Thyroid gland (tissue), 4 donors: ENCODE data around the gene MGME1.

Experiments used
- POLR2A ChIP-seq, 2 donors: fragments of 450-650 bp; IDR thresholded peaks; one replicate each; pipeline ENCODE4 v1.6.1; 2017; ENCODE audit warnings: antibody characterized with exemption in 2 of 2, mild to moderate bottlenecking in 2 of 2, moderate library complexity in 1 of 2
- TF ChIP-seq, protein P1 (sequence below), 6 experiments: fragments of 200-600 bp in 3 of 6; fragments of 450-650 bp in 3 of 6; sonication (generic) in 3 of 6; IDR thresholded peaks; one replicate each; pipeline ENCODE4 v1.5.1; 2016 to 2019; ENCODE audit warnings: antibody characterized with exemption in 6 of 6, mild to moderate bottlenecking in 2 of 6, inconsistent platforms in 1 of 6, moderate library complexity in 1 of 6

DNA sequence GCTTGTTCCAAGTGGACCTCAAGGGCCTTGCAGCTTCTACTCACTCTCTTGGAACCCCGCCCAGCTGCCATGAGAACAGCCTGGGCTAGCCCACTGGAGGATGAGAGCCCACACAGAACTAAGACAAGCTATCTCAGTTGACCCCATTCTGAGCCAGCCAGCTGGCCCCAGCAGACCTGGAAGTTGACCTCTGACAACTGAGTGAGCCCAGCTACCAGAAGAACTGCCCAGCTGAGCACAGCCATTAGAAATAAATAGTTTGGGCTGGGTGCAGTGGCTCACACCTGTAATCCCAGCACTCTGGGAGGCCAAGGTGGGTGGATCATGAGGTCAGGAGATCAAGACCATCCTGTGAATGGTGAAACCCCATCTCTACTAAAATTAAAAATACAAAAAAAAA lies 37.3 kb upstream of the MGME1 start:
- TF ChIP-seq, protein P1, sequence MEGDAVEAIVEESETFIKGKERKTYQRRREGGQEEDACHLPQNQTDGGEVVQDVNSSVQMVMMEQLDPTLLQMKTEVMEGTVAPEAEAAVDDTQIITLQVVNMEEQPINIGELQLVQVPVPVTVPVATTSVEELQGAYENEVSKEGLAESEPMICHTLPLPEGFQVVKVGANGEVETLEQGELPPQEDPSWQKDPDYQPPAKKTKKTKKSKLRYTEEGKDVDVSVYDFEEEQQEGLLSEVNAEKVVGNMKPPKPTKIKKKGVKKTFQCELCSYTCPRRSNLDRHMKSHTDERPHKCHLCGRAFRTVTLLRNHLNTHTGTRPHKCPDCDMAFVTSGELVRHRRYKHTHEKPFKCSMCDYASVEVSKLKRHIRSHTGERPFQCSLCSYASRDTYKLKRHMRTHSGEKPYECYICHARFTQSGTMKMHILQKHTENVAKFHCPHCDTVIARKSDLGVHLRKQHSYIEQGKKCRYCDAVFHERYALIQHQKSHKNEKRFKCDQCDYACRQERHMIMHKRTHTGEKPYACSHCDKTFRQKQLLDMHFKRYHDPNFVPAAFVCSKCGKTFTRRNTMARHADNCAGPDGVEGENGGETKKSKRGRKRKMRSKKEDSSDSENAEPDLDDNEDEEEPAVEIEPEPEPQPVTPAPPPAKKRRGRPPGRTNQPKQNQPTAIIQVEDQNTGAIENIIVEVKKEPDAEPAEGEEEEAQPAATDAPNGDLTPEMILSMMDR (IDR thresholded peaks at IDR 0.05) = no peak
- TF ChIP-seq POLR2A (IDR thresholded peaks at IDR 0.05) = no peak
